CD4-positive, alpha-beta T cell (primary cell): ENCODE measurements around the gene PRKCB. TPM values are rescaled to one million over a fixed set of nuclear protein-coding genes. Genes with fewer than 3 reads are reported as not detected.

Experiments used
- ATAC-seq: fragments of 200-7000 bp; cut with Tn5 transposase; one replicate; pipeline ENCODE4 v1.10.0; 2022; ENCODE audit warnings: mild to moderate bottlenecking; ENCODE audit not compliant: poor library complexity
- CTCF ChIA-PET: fragments of 350-600 bp; sonication (Branson Sonifier 250); formaldehyde crosslinking; loops from one replicate; lab custom pipeline; 2021; ENCODE audit warnings: antibody characterized with exemption, inconsistent platforms; lab: Charles Lee
- POLR2A ChIA-PET: fragments of 350-600 bp; sonication (Branson Sonifier 250); formaldehyde crosslinking; loops from one replicate; lab custom pipeline; 2021; ENCODE audit warnings: antibody characterized with exemption, inconsistent platforms; lab: Charles Lee
- DNase-seq, 14 experiments: peaks; one replicate each; pipeline ENCODE4 v3.0.0-alpha.2; 2013 to 2020; ENCODE audit warnings: mixed read lengths in 2 of 14
- H3K27ac ChIP-seq, 2 donors: one replicate each; pipeline versions ENCODE4 v1.5.1 to v1.7.0; 2013; ENCODE audit warnings: low read length in 2 of 2, low read depth in 1 of 2, mild to moderate bottlenecking in 1 of 2
- H3K27me3 ChIP-seq, 2 experiments: 1 replicate in 1 of 2; 2 replicates in 1 of 2; pipeline versions ENCODE4 v1.6.1 to v1.7.0; 2013; ENCODE audit warnings: low read length in 2 of 2, control low read depth in 1 of 2, mild to moderate bottlenecking in 1 of 2, moderate library complexity in 1 of 2; ENCODE audit not compliant: insufficient read depth in 2 of 2, control insufficient read depth in 1 of 2
- H3K36me3 ChIP-seq: one replicate; pipeline ENCODE4 v1.6.1; 2013; ENCODE audit warnings: low read length, control low read depth; ENCODE audit not compliant: insufficient read depth
- H3K4me1 ChIP-seq: one replicate; pipeline ENCODE4 v1.6.1; 2013; ENCODE audit warnings: low read length, control low read depth; ENCODE audit not compliant: insufficient read depth
- H3K4me3 ChIP-seq: one replicate; pipeline ENCODE4 v1.5.1; 2013; ENCODE audit warnings: mild to moderate bottlenecking, low read length, moderate library complexity
- H3K9me3 ChIP-seq, 2 experiments: 1 replicate in 1 of 2; 2 replicates in 1 of 2; pipeline versions ENCODE4 v1.6.1 to v1.7.0; 2013; ENCODE audit warnings: low read length in 2 of 2, mild to moderate bottlenecking in 2 of 2, control low read depth in 1 of 2, moderate library complexity in 1 of 2; ENCODE audit not compliant: control insufficient read depth in 1 of 2, insufficient read depth in 1 of 2
- H3K27ac Mint-ChIP-seq: one replicate; pipeline ENCODE4 v1.8.0; 2020; ENCODE audit warnings: mixed read lengths
- H3K27me3 Mint-ChIP-seq: one replicate; pipeline ENCODE4 v1.8.0; 2021; ENCODE audit warnings: mixed read lengths
- H3K36me3 Mint-ChIP-seq: one replicate; pipeline ENCODE4 v1.8.0; 2021; ENCODE audit warnings: low read depth, mixed read lengths
- H3K4me1 Mint-ChIP-seq: one replicate; pipeline ENCODE4 v1.8.0; 2021; ENCODE audit warnings: low read depth, mixed read lengths
- H3K4me3 Mint-ChIP-seq: one replicate; pipeline ENCODE4 v1.8.0; 2020; ENCODE audit warnings: mild to moderate bottlenecking, mixed read lengths
- H3K9me3 Mint-ChIP-seq: one replicate; pipeline ENCODE4 v1.8.0; 2020; ENCODE audit warnings: mixed read lengths
- intact Hi-C, 2 experiments: fragments of 100-400 bp; cut with DNase I in 1 of 2; cut with micrococcal nuclease in 1 of 2; formaldehyde crosslinking; loops; one replicate each; pipeline versions ENCODE4 v1.15.1 to v1.9.0; 2023 to 2025; cut with DNase I, micrococcal nuclease
- total RNA-seq, 174 experiments: library from RNA in 2 of 174; stranded (reverse) in 2 of 174; gene quantifications; one replicate each; pipeline ENCODE4 v1.2.3 and lab custom pipeline; 2021 to 2026
- TF ChIP-seq, protein P1 (sequence below): fragments of 200-600 bp; IDR thresholded peaks from one replicate; pipeline ENCODE4 v1.8.0; 2022; ENCODE audit warnings: antibody characterized with exemption, mild to moderate bottlenecking

PRKCB gene
- total RNA-seq, 2 experiments from 2014 or later = 64.7 TPM

DNA sequence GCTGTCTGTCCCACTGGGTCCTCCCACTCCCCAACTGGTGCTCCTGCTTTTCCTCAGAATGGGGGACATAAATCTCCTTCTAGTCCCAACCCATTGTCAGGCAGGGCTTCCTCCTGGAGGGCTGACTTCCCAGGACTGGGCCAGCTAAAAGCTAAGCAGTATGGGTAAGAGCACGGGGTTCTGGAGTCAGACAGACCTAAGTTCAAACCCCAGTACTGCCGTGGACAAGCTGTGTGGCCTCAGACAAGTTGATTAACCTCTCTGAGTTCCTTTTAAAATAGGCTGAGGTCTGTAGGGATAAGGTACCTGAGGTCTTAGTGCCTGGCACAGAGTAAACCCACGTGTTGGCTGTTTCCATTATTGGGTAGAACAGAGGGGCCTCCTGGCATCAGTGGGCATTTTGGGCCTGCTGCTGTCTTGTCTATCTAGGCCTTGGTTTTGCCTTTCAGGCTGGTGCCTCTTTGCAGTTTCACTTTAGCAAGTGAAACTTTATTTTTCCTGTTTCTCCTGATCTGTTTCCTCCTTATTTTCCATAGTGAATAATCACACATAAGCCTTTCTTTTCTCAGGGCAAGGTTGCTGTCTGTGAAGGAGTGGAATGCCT lies 114.6 kb downstream of the PRKCB start:
- no peak for ATAC-seq
- H3K27me3 ChIP-seq = no peaks in the 10 kb centered on the region
- H3K9me3 Mint-ChIP-seq = no peaks in the 10 kb centered on the region

DNA sequence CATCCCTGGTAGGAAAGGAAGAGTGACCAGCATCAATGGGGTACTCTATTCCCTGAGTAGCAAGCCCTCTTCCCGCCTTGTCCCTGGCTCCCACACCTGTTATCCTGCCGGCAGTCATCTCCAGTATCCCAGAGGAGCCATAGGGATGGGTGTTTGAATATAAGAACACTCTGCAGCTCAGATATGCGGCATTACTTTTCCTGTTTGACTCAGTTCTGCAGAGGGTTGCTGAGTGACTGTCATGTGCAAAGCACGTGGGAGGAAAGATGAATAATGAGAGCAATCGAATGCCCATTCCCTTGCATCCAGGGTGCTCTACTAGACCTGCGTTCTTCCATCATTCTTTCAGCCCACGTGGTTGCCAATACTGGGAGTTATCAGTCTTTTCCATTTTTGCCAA lies 115.1 kb downstream of the PRKCB start:
- ChIA-PET CTCF (interaction anchor here (1.2 to 1.8 kb wide), 2 partner anchors 10 to 74 kb away, joined by 3 to 4 read pairs; no protein-coding TSS in a partner anchor), POLR2A (interaction anchor here (1.0 to 2.3 kb wide), 4 partner anchors 9 to 124 kb away, joined by 3 to 20 read pairs (median 8); no protein-coding TSS in a partner anchor)
- intact Hi-C loops = loop anchor here (5.0 to 10.0 kb wide), 6 partner anchors 46 to 114 kb away; partner anchors contain the start of gene PRKCB (in 1 of the 2)
- Histone ChIP-seq H3K36me3 (no peaks in the 10 kb centered on the region), H3K27me3 (no peaks in the 10 kb centered on the region), H3K27ac (peak overlapping the region; percentile 79), H3K9me3 (no peaks in the 10 kb centered on the region), H3K4me3 (no peak overlapping the region), H3K4me1 (peaks cover 82% of the 10 kb centered on the region)
- no peaks in the 10 kb centered on the region for H3K9me3 Mint-ChIP-seq
- peaks cover 92% of the 10 kb centered on the region for H3K4me1 Mint-ChIP-seq
- TF ChIP-seq, protein P1, sequence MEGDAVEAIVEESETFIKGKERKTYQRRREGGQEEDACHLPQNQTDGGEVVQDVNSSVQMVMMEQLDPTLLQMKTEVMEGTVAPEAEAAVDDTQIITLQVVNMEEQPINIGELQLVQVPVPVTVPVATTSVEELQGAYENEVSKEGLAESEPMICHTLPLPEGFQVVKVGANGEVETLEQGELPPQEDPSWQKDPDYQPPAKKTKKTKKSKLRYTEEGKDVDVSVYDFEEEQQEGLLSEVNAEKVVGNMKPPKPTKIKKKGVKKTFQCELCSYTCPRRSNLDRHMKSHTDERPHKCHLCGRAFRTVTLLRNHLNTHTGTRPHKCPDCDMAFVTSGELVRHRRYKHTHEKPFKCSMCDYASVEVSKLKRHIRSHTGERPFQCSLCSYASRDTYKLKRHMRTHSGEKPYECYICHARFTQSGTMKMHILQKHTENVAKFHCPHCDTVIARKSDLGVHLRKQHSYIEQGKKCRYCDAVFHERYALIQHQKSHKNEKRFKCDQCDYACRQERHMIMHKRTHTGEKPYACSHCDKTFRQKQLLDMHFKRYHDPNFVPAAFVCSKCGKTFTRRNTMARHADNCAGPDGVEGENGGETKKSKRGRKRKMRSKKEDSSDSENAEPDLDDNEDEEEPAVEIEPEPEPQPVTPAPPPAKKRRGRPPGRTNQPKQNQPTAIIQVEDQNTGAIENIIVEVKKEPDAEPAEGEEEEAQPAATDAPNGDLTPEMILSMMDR = no peak
- H3K4me3 Mint-ChIP-seq = peak overlapping the region; percentile 72
- DNase-seq = peak in 4 of 14 experiments; percentile 23 to 50 (median 36)
- ATAC-seq = no peak
- no peaks in the 10 kb centered on the region for H3K36me3 Mint-ChIP-seq
- no peaks in the 10 kb centered on the region for H3K27me3 Mint-ChIP-seq
- H3K27ac Mint-ChIP-seq = peak overlapping the region; percentile 89

More for the DNA sequence above, 114.6 kb downstream of the PRKCB start:
- Mint-ChIP-seq H3K36me3 (no peaks in the 10 kb centered on the region), H3K4me3 (peak overlapping the region; percentile 72), H3K4me1 (peaks cover 94% of the 10 kb centered on the region), H3K27me3 (no peaks in the 10 kb centered on the region), H3K27ac (peak overlapping the region; percentile 89)
- ChIA-PET CTCF (interaction anchor here (1.2 to 1.8 kb wide), 2 partner anchors 10 to 73 kb away, joined by 3 to 4 read pairs; no protein-coding TSS in a partner anchor), POLR2A (interaction anchor here (1.0 to 2.3 kb wide), 7 partner anchors 9 to 123 kb away, joined by 3 to 20 read pairs (median 7); partner anchors contain the start of gene PRKCB)
- Histone ChIP-seq H3K4me1 (peaks cover 86% of the 10 kb centered on the region), H3K4me3 (no peak overlapping the region), H3K9me3 (no peaks in the 10 kb centered on the region), H3K27ac (peak overlapping the region; percentile 79), H3K36me3 (no peaks in the 10 kb centered on the region)
- TF ChIP-seq, protein P1 = no peak
- peak in 3 of 14 experiments; percentile 24 to 38 (median 28) for DNase-seq
- intact Hi-C loops = loop anchor here (5.0 to 10.0 kb wide), 6 partner anchors 46 to 113 kb away; partner anchors contain the start of gene PRKCB (in 1 of the 2)

DNA sequence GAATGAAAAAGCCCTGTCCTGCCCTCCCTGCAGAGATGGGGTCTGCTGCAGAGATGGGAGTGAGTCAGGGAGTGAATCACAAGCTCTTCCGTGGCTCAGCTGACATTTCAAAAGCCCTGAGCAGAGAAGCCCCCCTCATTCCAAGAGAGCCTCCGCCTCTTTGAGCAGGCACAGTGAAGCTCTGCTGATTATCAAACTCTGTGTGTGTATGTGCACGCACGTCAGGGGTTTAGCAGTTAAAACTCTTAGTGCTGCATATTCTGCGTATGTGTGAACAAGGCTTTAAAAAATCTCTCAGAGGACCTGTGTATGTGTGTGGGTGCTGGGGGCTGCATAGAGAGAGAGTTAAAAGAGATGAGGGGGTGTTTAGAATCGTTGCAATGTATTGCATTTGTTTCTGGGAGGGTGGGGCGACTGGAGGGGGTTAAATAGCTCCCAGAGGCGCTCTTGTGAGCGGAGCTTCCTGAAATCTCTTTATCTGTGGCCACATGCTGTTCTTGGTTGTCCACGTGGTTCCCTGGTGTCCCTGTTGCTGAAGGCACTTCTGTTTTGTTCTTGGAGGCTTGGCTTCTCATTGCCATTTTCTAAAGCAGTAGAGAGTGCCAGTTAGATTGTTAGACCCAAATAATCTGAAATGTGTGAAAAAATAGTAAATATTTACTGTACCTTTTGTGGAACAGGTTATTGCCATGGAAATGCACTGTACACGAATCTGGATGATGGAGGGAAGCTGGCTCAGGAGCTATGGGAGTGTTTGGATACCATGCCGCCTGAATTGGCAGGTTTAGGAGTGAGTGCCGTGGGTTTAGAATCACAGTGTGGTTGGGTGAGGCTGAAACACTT lies 116.6 kb downstream of the PRKCB start:
- ATAC-seq (peak; percentile 14), DNase-seq (peak in 7 of 14 experiments; percentile 16 to 71 (median 32))
- no peaks in the 10 kb centered on the region for H3K36me3 Mint-ChIP-seq
- Histone ChIP-seq H3K4me3 (no peak overlapping the region), H3K36me3 (no peaks in the 10 kb centered on the region), H3K9me3 (no peaks in the 10 kb centered on the region), H3K4me1 (peaks cover 74% of the 10 kb centered on the region), H3K27ac (peak overlapping the region in 1 of 2 donors; percentile 79), H3K27me3 (no peaks in the 10 kb centered on the region)
- no peaks in the 10 kb centered on the region for H3K27me3 Mint-ChIP-seq
- intact Hi-C loops = loop anchor here (1.0 to 10.0 kb wide), 7 partner anchors 8 to 115 kb away; partner anchors contain the start of gene PRKCB (in 1 of the 2)
- peak overlapping the region; percentile 75 for H3K4me3 Mint-ChIP-seq
- H3K9me3 Mint-ChIP-seq = no peaks in the 10 kb centered on the region
- CTCF ChIA-PET = interaction anchor here (1.1 to 1.8 kb wide), 3 partner anchors 8 to 149 kb away, joined by 3 read pairs; no protein-coding TSS in a partner anchor
- POLR2A ChIA-PET = interaction anchor here (0.5 to 1.6 kb wide), 9 partner anchors 9 to 1120 kb away, joined by 3 to 5 read pairs (median 4); partner anchors contain the start of gene PRKCB
- TF ChIP-seq, protein P1 = no peak
- peaks cover 87% of the 10 kb centered on the region for H3K4me1 Mint-ChIP-seq
- peak overlapping the region; percentile 89 for H3K27ac Mint-ChIP-seq
